RPMI8226 (cell line): Measurements from ENCODE around the gene ZNF574.
A peak's percentile ranks its signal among the peaks of the same experiment; 100 is the strongest.
"Not testable (repeated sequence)": the region's sequence is repeated elsewhere in the genome, so short reads cannot be mapped to it uniquely, and the experiment has no call there.

Experiments
- DNase-seq: peaks from one replicate; pipeline ENCODE4 v3.0.0-alpha.2; 2015

Gene ZNF574

DNA sequence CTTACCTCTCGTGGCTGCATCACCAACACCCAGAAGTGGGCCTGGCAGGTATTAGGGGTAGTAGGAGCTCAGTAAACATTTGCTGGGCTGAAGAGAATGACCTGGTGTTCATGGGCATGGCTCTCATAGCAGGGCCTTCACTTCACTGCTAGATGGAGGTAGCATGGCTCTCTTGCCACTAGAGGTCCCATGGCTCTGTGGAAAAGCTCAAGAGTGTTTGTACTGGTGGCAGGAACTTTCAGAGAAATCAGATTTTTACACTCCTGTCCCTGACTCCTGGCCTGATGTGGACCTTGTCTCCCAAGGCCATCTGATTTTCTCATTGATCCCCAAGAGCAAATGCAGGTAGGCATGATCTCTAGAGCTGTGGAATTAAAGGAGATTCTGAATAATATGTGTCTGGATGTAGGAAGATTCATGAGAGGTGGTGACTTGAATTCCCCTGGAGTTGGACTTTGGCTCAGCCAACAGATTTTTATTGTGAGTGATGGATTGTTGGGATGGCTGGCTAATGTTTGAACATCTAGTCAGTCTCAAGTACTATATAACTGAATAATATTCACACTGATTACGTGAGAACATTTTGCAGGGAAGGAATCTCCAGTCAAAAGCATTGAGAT lies 5.7 kb downstream of the ZNF574 start:
- peak; percentile 37 for DNase-seq

DNA sequence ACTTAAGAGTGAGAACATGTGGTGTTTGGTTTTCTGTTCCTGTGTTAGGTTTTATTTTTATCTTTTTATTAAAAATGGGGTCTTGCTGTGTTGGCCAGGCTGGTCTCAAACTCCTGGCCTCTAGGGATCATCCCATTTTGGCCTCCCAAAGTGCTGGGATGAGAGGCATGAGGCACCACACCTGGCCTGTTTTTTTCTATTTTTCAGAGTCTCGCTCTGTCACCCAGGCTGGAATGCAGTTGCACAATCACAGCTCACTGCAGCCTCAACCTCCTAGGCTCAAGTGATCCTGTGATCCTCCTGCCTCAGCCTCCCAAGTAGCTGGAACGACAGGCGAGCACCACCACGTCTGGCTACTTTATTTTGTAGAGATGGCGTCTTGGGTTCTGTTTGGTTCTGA lies 7.6 kb downstream of the ZNF574 start:
- no peak for DNase-seq

DNA sequence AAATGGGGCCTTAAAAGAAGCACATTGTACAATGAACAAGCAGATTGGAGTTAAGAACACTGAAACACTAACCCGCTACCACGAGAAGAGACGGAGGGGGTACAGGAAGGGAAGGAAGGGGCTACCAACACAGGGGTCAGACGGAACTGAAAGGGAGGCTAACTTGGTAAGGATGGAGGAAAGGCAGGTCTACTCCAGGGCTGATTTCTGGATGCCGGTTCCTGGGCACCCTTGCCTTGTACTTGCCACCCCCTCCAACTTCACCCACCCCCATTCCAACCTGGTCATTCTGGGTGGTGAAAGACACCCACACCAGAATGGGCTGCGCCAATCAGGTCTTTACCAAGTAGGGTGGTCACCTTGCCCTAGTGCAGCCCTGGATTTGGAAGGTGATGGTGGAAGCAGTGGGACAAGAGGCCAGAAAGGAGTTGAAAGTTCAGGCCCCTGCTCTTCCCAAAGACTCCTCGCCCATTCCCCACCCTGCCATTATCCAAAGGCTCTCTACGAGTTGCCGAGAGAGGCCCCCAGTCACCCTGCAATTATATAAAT lies 10.3 kb downstream of the ZNF574 start:
- no peak for DNase-seq

DNA sequence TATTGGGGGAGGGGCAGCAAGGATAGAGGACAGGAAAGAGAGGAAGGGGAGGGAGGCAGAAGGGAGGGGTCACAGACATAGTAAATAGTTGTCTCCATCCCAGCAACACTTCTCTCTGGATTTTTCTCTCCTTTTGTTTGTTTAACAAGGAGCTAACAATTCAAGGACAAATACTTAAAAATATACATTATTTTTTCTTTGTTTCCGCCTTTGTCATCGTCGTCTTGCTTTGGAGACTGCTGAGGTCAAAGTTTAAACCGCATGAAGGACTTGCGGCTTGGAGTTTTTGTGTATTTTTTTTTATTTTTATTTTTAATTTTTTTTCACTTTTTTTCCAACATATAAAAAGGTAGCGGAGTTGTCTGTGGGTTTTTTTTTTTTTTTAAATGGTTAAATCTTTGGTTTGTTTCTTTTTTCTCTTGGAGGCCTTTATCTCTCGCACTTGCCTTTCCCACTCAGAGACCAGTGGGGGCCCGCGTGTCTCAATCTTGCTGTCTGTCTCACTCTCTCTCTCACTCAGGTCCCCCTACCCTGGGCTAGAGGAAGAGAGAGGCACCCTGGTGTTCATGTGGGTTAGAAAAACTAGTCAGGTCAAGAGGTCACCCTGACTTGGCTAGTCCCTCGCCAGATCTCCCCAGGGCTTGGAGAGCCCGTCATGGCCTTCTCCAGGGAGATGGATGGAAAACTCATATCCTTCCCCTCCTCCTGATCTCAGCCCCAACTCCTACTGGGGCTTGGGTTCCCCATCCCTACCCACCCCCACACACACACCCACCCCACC lies 11.0 kb downstream of the ZNF574 start:
- no peak for DNase-seq

GRCh38 chr19:42088471-42089190 lies 12.7 kb downstream of the ZNF574 start:
- DNase-seq, result no peak

- DNase-seq, result no peak
Observed at GRCh38 chr19:42089191-42089750, 13.3 kb downstream of the ZNF574 start.

DNA sequence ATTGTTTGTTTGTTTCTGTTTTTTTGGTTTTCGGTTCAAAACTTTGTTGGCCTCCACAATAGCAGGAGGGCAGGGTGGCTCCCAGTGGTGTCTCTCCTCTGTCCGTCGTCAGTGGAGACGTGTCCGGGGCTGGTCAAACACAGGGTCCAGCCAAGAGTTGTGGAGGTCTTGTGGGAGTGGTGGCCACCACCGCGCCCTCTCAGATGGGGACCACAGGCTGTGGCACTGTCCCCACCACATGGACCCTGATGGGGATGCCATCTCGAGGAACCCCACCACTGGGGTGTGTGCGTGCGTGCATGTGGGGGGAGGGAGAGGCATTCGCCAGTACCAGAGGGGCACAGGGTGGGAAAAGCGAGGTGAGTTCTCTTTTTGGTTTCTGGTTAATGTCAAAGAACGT lies 13.8 kb downstream of the ZNF574 start:
- DNase-seq, result no peak

DNA sequence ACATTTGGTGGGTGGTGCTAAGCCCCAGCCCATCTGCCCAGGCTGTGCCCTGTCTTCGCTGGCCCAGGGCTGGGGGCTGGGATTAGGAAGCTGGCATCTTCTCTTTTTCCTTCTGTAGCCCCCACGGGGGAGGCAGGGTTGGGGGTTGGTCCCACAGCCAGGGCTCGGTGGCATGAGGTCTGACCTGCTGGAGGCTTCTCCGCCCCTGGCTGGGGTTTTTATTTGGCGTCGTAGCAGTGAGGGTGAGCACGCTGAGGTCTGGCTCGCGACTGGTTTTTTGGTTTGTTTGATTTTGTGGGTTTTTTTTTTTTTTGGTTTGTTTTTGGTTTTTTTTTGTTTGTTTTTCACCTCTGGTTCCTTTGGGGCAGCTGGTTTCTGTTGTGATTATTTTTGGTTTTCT lies 14.7 kb downstream of the ZNF574 start:
- DNase-seq, result peak; percentile 16

DNA sequence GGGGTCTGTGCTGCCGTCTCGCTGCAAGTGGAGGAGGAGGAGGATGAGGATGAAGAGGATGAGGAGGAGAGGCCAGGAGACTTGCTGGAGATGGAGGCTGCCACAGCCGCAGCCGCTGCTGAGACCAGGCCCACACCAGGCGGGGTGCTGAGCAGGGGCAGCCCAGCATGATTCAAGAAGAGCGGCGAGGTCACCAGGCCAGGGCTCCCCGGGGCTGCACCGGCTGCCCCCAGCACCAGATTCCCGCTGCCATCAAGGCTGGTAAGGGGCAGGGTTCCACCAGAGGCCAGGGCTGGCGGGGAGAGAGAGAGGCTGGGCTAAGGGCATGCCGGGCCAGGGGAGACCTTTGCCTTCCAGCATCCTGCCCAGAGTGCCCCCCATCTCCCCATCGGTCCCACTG lies 15.3 kb downstream of the ZNF574 start:
- no peak for DNase-seq

DNA sequence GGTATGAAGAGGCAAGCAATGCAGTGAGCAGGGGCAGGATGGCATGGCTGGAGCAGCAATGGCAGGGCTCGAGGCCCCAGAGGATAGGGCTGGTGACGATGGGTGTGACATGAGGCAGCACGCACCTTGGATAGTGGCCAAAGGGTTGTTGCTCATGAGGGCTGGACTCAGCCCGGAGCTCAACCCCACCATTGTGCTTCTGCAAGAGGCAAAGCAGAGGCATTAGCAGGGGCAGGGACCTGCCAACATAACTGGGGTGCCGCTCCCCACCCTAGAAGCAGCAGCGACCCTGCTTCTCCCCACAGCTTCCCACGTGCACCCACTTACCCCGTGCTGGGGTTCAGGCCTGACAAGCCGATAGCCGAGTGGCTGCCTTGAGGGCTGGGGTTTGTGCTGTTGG lies 15.8 kb downstream of the ZNF574 start:
- peak; percentile 59 for DNase-seq

DNA sequence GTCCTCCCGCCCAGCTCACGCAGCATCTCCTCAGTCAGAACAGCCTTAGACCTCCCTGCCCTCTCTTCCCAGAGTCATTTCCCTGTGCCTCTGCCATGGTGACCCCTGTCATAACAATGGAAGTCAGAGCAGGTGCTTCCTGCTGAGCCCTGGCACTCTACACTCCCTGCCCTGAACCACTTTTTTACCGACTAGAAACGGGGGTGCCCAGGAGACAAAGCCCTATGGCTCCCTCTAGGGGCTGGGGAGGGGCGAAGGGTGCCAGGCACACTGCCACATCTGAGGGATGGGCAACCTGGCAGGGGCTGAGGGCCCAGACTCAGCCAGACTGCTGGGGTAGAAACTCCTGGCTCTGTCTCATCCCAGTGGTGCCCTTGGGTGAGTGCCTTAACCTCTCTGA lies 16.4 kb downstream of the ZNF574 start:
- DNase-seq, result peak; percentile 83

DNA sequence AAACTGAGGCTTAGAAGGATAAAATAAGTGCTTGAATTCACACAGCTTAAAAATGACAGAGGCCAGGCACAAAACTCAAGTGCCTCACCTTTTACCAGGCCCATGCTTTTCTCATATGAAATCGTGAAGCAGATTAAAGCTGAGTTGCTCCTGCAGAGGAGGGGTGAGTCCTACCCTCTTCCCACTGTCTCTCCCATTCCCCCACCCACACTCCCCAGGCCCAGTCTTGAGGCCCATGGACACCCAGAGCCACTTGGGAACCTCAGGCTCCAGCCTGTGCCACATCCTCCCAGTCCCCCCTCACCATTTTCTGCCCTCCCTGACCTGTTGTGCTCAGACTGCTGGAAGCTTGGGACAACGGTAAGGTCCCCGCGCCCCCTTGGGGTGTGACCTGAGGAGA lies 17.5 kb downstream of the ZNF574 start:
- DNase-seq, result no peak

DNA sequence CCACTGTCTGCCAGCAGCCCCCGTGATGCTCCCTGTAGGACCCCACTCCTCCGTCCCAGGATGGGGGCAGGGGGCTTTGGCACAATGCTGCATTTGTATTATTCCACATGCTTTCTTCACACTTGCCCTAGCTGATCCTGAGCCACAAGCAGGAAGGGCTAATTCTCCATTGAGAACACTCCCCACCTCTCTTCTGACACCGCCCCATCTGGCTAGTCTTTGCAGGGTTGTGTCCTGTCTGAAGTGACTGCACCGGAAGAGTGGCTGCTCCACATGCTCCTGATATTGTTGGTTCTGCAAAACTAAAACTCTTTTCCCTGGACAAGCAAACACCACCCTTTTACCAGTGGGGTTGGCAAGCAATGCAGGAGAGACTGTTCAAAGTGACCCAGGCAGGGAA lies 18.0 kb downstream of the ZNF574 start:
- no peak for DNase-seq

- DNase-seq, result no peak
Observed at GRCh38 chr19:42095142-42095813, 19.3 kb downstream of the ZNF574 start.

DNA sequence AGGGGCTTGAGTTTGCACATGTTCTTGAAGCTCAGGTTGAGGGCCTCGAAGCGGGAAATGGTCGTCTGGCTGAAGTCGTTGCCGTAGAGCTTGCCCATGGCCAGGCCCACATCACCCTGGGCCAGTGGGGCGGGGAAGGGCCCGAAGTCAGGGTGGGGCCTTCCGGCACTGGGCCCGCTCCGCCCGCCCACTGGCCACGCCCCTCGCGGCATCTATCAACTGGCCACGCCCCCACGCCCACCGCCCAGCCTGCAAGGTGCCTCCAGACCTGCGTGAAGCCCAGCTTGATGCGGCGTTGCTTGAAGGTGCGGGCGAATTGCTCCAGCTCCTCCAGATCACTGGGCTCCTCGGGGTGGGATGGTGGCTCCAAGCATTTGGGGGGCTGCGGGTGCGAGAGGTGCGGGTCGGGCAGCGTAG lies 19.9 kb downstream of the ZNF574 start:
- no peak for DNase-seq

DNA sequence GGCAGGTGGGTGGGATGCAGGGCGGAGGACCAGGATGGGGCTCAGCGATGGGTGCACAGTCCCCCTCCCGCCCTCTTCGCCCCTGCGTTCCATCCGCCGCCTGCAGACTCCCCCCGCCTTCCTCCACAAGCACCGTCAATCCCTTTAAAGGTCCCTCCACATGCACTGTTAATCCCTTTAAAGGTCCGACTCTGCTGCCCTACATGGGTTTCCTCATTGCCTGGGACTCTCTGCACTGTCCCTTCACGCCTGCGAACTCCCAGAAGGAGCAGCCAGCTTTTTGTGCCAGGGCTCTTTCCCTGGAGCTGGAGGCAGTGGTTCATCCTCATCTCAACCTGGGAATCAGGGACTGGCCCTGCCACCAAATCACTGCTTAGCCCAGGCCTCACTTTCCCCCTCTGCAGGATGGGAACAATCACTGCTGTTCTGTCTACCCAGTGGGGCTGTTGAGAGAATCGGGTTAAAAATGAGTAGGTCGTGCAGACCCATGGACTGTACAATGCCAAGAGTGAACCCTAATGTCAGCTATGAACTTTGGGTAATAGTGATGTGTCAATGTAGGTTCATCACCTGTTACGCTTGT lies 20.4 kb downstream of the ZNF574 start:
- no peak for DNase-seq

GRCh38 chr19:42097461-42097860 lies 21.5 kb downstream of the ZNF574 start:
- no peak for DNase-seq

DNA sequence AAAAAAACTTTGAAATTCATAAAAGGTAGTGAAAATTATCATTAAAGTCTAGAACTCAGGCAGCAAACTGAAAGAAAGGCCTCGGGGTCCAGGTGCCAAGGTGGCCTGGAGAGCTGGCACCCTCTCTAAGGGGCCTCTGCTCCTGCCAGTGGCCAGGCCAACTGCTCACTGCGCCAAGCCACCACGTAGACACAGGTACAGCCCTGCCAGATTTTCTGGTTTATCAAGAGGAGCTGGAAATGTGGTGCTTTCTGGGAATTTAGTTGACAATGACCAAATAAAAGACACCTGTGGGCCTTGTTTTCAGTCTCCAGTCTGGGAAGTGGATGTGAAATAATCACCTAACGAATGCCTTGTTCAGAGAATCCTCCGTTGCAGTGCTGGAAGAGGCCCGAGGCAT lies 22.8 kb downstream of the ZNF574 start:
- no peak for DNase-seq

DNA sequence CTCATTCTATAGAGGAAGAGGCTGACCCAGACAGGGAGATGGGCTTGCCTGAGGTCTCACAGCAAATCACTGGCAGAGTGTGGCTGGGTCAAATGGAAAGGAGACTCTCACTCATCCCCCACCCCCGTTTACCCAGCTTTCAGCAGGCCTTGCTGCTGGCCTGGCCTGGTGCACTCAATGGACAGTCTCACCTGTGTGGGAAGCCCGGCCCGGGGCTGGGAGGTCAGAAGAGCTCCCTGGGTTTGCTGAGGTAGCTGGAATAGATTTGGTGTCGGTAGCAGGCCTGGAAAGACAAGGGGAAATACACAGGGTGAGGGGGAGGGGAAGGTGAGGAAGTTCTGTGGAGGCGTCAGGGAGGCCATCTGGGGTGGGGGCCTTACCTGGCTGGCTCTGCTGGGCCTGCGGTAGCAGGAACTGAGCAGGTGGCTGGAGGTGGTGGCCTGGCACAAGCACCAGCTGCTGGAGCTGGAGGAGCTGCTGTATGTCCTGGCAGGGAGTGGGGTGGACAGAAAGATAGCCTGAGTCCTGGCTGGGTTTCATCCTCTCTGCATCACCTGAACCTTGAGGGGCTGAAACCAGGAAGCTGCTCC lies 23.5 kb downstream of the ZNF574 start:
- peak; percentile 84 for DNase-seq

- DNase-seq, result not testable (repeated sequence)
Observed at GRCh38 chr19:42100241-42100640, 24.3 kb downstream of the ZNF574 start.

- DNase-seq, result no peak
Observed at GRCh38 chr19:42102877-42103276, 26.9 kb downstream of the ZNF574 start.

GRCh38 chr19:42105368-42105767 lies 29.4 kb downstream of the ZNF574 start:
- no peak for DNase-seq
